ENCODE results near the gene TLCD3B. TPM values are rescaled to one million over a fixed set of nuclear protein-coding genes. Genes with fewer than 3 reads are reported as not detected.
A peak's percentile ranks its signal among the peaks of the same experiment; 100 is the strongest.

The TLCD3B gene
- total RNA-seq, 3 donors from 2014 or later: 0.22 to 0.33 (median 0.32) TPM

DNA sequence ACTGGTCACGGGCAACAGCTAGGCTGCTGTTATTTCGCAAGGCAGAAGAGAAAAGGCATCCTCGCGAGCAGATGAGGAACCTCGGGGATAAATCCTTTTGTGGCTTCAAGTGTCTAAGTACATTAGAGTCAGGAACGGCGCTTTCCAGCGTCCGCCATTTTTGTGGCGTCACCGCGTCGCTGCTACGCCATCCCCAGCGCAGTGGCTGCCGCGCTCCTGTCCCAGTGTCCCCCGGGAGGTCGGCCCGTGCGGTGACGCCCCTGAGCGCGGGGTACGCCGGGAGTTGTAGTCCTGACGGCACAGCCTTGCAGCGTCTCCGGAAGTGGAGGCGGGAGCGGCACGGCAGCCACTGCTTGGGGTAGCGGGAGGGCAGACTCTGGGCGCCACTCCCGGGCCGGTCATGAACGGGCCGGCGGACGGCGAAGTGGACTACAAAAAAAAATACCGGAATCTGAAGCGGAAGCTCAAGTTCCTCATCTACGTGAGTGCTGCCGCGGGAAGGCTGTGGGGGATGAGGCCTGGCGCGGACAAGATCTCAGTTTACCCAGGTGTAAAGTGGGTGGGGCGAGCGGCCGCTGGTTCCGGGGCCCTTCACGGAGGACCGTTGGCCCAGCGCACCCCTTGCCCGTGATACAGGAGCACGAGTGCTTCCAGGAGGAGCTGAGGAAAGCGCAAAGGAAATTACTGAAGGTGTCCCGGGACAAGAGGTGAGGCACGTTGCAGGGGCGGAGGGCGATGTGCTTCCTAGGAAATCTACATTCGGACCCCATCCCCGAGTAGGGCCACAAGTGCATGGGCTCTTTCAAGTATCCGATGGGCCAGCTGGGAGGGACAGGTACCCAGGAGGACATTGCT is 34.9 kb downstream of the TLCD3B start, which contains the start of gene INO80E:
TSS of gene INO80E (plus strand) at position 331 of the 855 bp plus-strand sequence. CDS start at position 401, 70 bp downstream.
- DNase-seq (peak; percentile 99), ATAC-seq (peak; percentile 97)
- peaks cover 21% of the 10 kb centered on the region for H3K36me3 Mint-ChIP-seq (ENCODE audit: insufficient read depth)
- peak within 1 kb of the TSS; percentile 98 for H3K4me3 Mint-ChIP-seq
- no peaks in the 10 kb centered on the region for H3K27me3 Mint-ChIP-seq (ENCODE audit: low read depth)
- peaks cover 36% of the 10 kb centered on the region for H3K4me1 Mint-ChIP-seq (ENCODE audit: low read depth)
- no peaks in the 10 kb centered on the region for H3K9me3 Mint-ChIP-seq

DNA sequence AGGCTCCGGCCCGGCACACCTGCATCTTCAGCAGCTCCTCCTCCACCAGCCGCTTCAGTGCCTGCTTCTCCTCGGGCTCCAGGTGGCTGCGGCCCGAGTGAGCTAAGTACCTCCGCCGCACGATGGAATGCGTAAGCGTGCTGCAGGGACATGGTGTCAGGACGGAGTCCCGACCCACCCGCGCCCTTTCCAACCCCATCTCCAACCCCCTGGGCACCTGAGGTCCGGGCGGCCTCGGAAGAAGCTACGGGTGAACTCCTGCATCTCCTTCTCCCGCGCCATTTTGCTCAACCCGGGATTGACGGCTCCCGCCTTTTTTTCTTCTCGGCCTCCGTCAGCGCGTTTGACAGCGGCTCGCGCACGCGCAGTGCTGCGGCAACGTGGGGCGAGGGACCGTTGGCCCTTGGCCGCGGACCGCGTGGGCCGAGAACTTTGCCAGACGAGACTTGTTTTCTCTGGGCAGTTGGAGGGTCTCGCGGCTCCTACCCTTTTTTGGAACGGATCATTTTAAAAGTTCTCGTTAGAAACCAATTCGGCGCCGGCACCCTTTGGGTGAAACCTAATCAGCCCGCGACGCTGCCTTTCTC is 35.7 kb downstream of the TLCD3B start, which contains the start of gene HIRIP3:
TSS of gene HIRIP3 (minus strand) at position 294 of the 587 bp plus-strand sequence. CDS start at position 282, 12 bp downstream.
- peak within 1 kb of the TSS; percentile 98 for H3K4me3 Mint-ChIP-seq
- ATAC-seq (peak; percentile 64 to 72), DNase-seq (peak; percentile 79)
- peaks cover 36% of the 10 kb centered on the region for H3K4me1 Mint-ChIP-seq (ENCODE audit: low read depth)
- H3K9me3 Mint-ChIP-seq: no peaks in the 10 kb centered on the region
- peaks cover 21% of the 10 kb centered on the region for H3K36me3 Mint-ChIP-seq (ENCODE audit: insufficient read depth)
- no peaks in the 10 kb centered on the region for H3K27me3 Mint-ChIP-seq (ENCODE audit: low read depth)

DNA sequence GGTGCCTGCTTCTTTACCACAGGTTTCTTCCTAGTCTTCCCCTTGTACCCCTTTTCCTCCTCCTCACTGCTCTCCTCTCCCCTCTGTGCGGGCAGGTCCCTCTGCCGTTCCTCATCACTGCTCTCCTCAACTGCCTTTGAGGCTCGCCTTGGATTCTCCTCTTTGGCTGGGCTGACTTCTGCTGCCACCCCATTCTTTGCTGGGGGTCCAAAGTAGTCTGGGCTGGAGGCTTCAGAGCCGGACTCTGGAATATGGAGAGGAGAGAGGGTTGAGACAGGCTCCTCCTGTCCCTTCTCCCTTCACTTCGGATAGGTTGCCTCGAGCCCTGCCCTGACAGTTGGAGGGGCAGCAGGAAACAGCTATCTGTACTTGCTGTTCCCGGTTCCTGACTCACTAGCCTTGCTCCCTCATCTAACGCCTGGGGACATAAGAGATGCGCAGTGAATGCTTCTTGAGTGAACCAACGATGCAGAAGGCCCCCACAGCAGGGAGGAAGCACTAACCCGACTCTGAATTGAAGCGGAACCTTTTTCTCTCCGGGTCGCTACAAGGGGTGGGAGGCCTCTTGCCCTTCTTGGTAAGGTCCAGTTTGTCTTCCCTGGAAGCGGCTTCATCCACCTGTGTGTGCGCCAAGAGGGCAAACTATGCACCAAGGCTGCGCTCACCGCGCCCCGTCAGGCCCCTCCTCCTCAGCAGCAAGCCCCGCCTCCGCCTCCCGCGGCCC is 36.3 kb downstream of the TLCD3B start:
- peaks cover 36% of the 10 kb centered on the region for H3K4me1 Mint-ChIP-seq (ENCODE audit: low read depth)
- DNase-seq (peak; percentile 66), ATAC-seq (peak; percentile 47 to 59)
- no peaks in the 10 kb centered on the region for H3K27me3 Mint-ChIP-seq (ENCODE audit: low read depth)
- peak overlapping the region; percentile 98 for H3K4me3 Mint-ChIP-seq
- no peaks in the 10 kb centered on the region for H3K9me3 Mint-ChIP-seq
- peaks cover 23% of the 10 kb centered on the region for H3K36me3 Mint-ChIP-seq (ENCODE audit: insufficient read depth)

DNA sequence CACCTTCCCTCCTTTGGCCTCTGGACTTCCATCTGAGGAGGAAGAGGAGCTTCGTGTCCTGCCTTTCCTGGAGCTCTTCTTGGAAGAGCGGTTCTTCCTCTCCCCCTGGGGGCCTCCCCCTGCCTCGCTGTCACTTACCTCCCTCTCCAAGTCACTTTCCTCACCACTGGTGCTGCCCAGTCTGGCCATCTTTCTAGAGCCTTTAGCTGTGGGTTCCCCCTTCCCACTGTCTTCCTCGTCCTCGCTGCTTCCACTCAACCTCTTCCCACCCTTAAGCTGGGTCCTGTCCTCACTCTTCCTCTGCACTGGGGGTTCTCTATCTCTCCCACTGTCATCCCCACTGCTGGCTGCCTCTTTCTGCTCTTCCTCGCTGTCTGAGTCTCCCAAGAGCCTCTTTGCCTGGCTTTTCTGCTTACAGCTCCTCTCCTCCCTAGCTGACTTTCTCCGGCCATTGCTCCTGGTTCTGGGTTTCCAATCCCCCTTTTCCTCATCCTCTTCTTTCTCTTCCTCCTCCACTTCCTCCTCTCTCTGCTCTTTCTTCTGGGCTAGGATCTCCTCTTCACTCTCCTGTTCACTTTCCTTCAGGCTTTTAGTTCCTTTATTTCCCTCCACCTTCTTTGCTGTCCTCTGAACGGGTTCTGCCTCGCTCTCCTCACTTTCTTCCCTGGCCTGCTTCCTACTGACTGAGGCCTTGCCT is 37.0 kb downstream of the TLCD3B start:
- peak overlapping the region; percentile 98 for H3K4me3 Mint-ChIP-seq
- peaks cover 21% of the 10 kb centered on the region for H3K36me3 Mint-ChIP-seq (ENCODE audit: insufficient read depth)
- DNase-seq (no peak), ATAC-seq (no peak)
- H3K27me3 Mint-ChIP-seq (ENCODE audit: low read depth): no peaks in the 10 kb centered on the region
- no peaks in the 10 kb centered on the region for H3K9me3 Mint-ChIP-seq
- H3K4me1 Mint-ChIP-seq (ENCODE audit: low read depth): peaks cover 33% of the 10 kb centered on the region

DNA sequence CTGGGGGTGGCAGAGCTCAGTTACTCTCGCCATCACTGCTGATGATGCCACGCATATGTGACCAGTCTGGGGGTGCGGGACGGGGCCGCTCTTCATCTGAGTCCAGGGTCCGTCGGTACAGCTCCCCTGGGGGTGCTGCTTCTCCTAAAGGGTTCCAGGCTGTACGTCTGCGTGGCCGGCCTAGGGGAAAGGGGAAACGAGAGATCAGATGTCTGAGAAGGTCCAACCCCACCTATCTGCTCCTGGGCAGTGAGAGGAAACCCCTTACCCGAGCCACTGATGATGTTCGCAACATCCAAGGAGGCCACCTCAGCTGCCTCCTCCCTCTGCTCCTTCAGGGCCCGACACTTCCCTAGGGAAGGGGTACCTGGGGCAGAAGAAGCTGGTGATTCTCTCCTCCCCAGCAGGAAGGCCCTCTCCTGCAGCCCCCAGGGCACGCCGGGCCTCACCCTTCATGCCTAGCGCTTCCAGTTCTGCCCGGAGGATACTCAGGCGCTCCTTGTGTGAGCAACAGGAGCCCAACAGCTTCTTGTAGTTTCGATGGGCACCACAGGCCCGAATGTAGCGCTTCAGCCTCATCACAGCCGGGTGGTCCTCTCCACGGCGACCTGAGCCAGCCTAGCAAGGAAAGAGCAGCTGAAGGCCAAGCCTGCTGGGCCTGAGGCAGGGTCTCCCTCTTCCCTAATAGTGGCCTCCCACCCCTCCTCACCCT is 37.7 kb downstream of the TLCD3B start:
- peaks cover 22% of the 10 kb centered on the region for H3K36me3 Mint-ChIP-seq (ENCODE audit: insufficient read depth)
- ATAC-seq: no peak
- no peak overlapping the region for H3K4me3 Mint-ChIP-seq
- DNase-seq: no peak
- no peaks in the 10 kb centered on the region for H3K27me3 Mint-ChIP-seq (ENCODE audit: low read depth)
- H3K4me1 Mint-ChIP-seq (ENCODE audit: low read depth): peaks cover 32% of the 10 kb centered on the region
- no peaks in the 10 kb centered on the region for H3K9me3 Mint-ChIP-seq

DNA sequence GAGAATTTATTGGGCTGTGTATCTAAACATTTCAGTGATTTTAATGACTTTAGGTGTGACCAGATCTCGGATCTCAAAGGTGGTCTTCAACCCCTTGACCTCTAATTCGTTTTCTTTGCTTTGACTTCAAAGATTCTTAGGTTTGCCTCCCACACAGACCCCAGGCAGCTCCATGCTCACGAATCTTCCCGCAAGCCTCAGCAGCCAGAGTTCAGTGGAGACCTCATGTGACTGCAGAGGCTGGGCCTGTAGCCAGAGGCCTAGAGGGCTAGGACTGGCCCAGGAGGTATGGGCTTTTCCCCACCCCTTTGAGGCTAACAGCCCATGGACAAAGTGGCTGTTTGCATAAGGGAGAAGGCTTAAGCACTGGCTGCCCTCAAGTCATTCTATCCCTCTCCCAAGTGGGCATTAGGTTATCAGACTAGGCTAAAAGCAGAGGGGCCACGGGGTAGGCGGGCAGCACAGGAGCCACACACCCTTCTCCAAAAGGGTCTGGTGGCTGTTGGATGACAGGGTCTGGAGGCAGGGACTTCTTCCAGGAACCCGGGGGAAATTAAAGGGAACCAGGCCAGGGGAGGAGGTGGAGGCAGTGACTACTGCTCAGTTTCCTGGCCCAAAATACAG is 38.6 kb downstream of the TLCD3B start:
- H3K4me3 Mint-ChIP-seq: no peak overlapping the region
- peaks cover 27% of the 10 kb centered on the region for H3K36me3 Mint-ChIP-seq (ENCODE audit: insufficient read depth)
- DNase-seq (no peak), ATAC-seq (no peak)
- no peaks in the 10 kb centered on the region for H3K9me3 Mint-ChIP-seq
- no peaks in the 10 kb centered on the region for H3K27me3 Mint-ChIP-seq (ENCODE audit: low read depth)
- peaks cover 27% of the 10 kb centered on the region for H3K4me1 Mint-ChIP-seq (ENCODE audit: low read depth)

DNA sequence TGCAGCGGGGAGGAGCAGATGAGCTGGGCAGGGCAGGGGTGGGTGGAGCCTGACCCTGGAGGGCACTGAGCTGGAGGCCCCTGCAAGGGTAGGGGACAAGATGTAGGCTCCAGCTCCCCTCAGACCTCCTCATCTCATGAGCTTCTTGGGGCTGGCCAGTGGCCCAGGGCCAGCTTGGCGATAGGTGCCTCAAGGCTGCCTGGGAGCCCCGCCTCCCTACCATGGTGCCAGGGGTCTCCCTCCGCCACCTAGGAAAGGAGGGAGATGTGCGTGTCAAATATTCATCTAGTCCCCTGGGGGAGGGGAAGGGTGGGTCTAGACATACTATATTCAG is 39.5 kb downstream of the TLCD3B start:
- H3K36me3 Mint-ChIP-seq (ENCODE audit: insufficient read depth): peaks cover 30% of the 10 kb centered on the region
- H3K27me3 Mint-ChIP-seq (ENCODE audit: low read depth): no peaks in the 10 kb centered on the region
- no peak for ATAC-seq
- H3K4me1 Mint-ChIP-seq (ENCODE audit: low read depth): peaks cover 22% of the 10 kb centered on the region
- no peaks in the 10 kb centered on the region for H3K9me3 Mint-ChIP-seq
- no peak for DNase-seq
- no peak overlapping the region for H3K4me3 Mint-ChIP-seq

DNA sequence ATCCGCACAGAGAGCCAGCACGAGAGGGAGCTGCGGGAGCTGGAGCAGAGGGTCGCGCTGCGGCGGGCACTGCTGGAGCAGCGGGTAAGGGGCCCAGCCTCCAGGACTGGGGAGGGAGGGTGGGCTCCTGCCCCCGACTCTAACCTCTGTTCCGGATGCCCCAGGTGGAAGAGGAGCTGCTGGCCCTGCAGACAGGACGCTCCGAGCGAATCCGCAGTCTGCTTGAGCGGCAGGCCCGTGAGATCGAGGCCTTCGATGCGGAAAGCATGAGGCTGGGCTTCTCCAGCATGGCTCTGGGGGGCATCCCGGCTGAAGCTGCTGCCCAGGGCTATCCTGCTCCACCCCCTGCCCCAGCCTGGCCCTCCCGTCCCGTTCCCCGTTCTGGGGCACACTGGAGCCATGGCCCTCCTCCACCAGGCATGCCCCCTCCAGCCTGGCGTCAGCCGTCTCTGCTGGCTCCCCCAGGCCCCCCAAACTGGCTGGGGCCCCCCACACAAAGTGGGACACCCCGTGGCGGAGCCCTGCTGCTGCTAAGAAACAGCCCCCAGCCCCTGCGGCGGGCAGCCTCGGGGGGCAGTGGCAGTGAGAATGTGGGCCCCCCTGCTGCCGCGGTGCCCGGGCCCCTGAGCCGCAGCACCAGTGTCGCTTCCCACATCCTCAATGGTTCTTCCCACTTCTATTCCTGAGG is 40.0 kb downstream of the TLCD3B start:
- ATAC-seq (no peak), DNase-seq (no peak)
- Mint-ChIP-seq H3K4me3 (no peak overlapping the region), H3K9me3 (no peaks in the 10 kb centered on the region), H3K27me3 (ENCODE audit: low read depth) (no peaks in the 10 kb centered on the region), H3K36me3 (ENCODE audit: insufficient read depth) (peaks cover 32% of the 10 kb centered on the region), H3K4me1 (ENCODE audit: low read depth) (peaks cover 21% of the 10 kb centered on the region)

DNA sequence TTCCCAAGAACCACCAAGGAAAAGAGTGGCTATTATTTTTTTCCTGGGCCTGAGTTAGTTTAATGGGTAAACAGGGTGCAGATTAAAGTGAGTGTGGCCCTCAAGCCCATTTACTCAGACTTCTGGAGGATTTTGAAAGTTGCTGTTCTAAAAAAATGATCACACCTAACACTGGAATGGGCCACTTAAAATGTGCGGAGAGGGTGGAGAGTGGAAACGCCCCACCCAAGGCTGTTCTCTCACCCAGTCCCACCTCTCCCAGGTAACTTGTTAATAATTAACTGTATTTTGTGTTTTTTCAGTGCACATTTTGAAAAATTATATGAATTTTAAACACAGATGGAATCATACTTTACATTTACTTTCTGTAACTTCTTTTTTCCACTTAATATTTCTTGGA is 41.0 kb downstream of the TLCD3B start:
- peaks cover 13% of the 10 kb centered on the region for H3K4me1 Mint-ChIP-seq (ENCODE audit: low read depth)
- H3K4me3 Mint-ChIP-seq: no peak overlapping the region
- ATAC-seq (no peak), DNase-seq (no peak)
- peaks cover 40% of the 10 kb centered on the region for H3K36me3 Mint-ChIP-seq (ENCODE audit: insufficient read depth)
- no peaks in the 10 kb centered on the region for H3K9me3 Mint-ChIP-seq
- H3K27me3 Mint-ChIP-seq (ENCODE audit: low read depth): no peaks in the 10 kb centered on the region

DNA sequence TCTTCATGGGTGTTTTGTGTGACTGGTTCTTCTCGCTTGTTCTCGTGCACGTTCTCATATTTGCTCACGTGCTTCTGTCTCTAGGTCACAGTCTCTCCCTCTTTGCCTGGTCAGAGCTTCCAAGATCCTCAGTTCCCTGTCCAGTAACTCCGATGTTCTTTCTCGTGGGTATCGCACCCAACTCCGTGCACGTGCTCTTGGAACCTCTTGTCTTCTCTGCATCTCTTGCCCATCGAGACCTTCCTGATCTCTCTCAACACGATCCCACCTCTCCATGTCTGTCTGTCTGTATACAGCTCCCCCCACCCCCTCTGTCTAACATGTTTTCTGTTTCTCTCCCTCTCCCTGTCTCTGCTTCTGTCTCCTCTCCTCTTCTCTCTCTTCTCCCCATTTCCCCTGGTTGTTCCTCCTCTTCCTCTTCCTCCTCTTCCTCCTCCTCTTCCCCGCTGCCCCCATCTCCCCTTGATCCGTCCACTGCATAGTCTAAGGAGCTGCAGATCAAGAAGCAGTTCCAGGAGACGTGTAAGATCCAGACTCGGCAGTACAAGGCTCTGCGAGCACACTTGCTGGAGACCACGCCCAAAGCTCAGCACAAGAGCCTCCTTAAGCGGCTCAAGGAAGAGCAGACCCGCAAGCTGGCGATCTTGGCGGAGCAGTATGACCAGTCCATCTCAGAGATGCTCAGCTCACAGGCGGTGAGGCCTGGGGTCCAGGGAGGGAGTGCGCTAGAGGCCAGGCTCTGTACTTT is 41.8 kb downstream of the TLCD3B start:
- DNase-seq (no peak), ATAC-seq (no peak)
- H3K27me3 Mint-ChIP-seq (ENCODE audit: low read depth): no peaks in the 10 kb centered on the region
- H3K4me3 Mint-ChIP-seq: no peak overlapping the region
- peaks cover 47% of the 10 kb centered on the region for H3K36me3 Mint-ChIP-seq (ENCODE audit: insufficient read depth)
- peaks cover 6% of the 10 kb centered on the region for H3K4me1 Mint-ChIP-seq (ENCODE audit: low read depth)
- no peaks in the 10 kb centered on the region for H3K9me3 Mint-ChIP-seq

DNA sequence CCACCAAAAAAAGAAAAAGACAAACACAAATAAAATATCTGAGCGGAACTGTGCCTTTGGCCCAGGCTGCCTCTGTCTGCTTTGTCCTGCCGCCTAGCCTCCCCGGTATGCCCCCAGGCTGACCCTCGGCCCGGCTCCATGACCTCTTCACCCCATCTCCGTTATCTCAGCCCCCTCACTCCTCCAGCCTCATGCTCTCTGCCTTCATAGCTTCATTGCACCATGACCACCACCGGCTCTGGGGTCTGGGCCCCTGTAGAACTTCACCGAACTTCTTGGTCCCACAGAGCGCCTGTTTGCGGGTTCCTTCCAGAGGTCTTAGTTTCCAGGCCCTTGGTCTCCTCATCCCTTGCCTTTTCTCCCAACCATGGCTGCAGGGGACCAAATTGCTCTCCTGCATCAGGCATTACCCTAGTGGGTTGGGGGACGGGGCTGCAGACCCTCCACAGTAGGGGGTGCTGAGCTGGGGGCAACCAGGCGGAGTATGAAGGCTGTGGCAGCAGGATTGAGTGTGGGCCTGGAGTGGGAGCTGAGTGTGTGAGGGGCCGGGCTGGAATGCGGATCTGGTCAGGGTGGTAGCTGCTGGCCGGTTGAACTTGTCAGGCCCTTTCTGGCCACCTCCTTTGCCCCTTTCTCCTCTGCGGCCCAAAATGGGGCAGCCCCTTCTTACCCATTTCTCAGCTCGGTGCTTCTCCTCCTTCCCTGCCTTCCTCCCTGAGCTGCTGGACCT is 42.6 kb downstream of the TLCD3B start:
- Mint-ChIP-seq H3K9me3 (no peaks in the 10 kb centered on the region), H3K27me3 (ENCODE audit: low read depth) (no peaks in the 10 kb centered on the region), H3K4me3 (no peak overlapping the region), H3K36me3 (ENCODE audit: insufficient read depth) (peaks cover 47% of the 10 kb centered on the region), H3K4me1 (ENCODE audit: low read depth) (no peaks in the 10 kb centered on the region)
- DNase-seq (no peak), ATAC-seq (no peak)

Data from activated T-cell treated with anti-CD3 and anti-CD28 coated beads, Interleukin-2, amount 50 U/mL, for 4 hours (primary cell).